Endometrium (tissue), 2 donors: ENCODE data around the gene GAS2.

ENCODE experiments used
- FAIRE-seq: peaks from 2 replicates; lab custom pipeline; 2012; peaks lifted over from hg19 to GRCh38; lab: Jason Lieb, UNC
- donor health status: control.
- donor health status: control.

Gene GAS2

DNA sequence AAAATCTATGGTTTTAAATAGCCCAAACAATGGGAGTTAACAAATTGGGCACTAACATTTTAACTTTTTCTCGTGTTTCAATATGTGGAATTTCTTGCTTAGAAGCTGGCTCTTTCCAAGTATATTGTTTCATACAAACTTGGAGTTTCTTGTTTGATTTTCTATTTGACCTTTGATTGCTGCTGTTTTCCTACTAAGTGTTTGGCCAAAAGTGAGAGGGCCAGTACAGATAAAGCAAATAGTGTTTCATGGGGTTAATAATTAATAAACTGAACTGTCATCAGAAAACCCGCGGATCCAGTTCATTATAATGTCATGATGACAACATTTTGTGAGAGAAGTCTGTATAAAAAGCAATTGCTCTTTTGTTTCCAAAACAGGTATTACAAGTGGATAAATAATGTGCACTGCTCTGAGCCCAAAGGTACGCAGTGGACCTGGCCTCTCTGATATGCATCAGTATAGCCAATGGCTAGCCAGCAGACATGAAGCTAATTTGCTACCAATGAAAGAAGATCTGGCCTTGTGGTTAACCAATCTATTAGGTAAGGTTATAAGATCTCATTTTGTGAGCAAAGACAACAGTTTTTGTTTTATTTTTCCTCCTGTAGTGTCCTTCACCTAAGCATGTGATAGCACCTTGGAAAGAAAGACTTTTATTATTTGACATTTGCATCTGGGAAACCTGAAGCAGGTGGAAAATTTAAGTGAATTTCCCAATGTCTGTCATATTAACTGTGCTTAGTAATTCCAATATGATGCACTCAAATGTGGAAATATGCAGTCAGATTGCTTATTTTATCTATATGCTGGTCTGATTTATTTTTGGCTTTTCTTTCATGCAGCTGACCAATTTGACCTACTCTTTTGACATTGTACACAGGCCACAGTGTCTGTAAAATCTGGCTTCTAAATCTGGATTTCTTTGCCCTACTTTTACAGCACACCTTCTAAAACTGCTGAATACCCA is 8.3 kb downstream of the GAS2 start:
- FAIRE-seq = no peak

DNA sequence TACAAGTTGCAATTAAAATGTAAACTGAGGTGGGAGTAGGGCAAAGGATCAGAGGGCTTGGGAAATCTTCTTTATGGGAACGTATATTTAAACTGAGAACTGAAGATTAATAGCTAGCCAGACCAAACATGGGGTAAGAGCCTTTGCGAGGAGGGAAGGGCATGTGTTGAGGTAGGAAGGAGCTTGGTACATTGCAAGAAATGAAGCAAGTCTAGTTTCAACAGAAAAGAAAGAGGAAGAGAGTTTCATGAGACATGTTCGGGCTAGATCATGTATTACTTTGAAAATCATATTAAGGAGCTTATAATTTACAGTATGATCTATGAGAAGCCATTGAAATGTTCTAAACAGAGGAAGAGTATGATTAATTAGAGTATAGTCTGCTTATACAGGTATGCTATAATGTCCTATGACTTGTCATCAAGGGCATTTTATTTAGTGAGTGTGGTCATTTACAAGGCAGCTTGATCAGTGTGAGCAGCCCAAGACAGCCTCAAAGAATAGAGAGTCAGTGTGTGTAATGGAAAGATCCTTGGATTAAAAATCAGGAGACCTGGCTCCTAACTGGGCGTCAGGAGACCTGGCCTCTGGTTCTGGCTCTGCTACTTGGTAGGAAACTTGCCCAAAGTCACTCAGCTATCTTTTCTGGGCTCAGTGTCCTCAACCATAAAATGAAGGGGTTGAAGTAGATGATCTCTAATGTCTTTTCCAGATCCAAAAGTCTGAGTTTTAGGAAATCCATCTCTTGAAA is 10.9 kb downstream of the GAS2 start:
- no peak for FAIRE-seq

GRCh38 chr11:22680628-22681027 is 14.2 kb downstream of the GAS2 start:
- FAIRE-seq = no peak

DNA sequence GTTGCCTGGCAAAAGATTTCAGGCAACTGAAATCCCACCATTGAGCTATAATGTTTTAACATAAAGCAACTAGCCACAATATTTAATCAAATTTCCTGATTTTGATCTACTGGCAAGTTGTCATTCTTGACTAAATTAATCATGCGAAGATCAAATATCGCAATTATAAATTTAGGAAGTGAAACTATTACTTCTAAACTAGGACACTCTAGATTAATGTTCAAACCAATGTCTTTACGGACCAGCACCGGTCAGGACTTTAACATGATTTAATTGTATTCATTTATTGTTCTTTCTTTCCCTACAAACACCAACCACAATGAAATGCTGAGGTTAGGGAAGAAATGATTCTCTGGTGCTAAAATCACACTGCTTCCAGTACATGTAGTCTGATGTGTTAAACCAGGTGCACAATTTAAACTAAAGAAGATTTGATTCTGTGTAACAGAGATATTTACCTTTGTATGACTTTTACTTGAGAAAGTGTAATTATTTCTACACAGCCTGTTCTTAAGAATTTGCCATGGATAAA is 14.9 kb downstream of the GAS2 start:
- no peak for FAIRE-seq

DNA sequence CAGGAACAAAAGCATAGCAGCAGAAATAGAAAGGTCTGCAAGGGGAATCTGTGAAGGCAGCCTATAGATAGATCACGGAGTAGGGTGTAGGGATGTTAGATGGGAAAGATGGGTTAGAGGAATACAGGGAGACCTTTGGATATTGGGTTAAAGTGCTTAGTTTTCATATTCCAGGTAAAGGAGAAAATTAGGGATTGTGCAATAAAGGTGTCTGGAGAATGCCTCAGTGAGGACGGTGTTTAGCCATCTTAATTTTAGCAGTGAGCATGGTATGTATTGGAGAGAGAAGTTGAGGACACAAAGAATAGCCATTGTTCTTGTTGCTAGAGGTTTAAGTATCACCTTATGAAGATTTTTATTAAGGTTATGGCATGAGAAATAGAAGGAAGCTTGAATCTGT is 17.7 kb downstream of the GAS2 start:
- FAIRE-seq = no peak

- FAIRE-seq = no peak
These were observed 18.7 kb downstream of the GAS2 start for GRCh38 chr11:22685111-22685510.

- no peak for FAIRE-seq
These were observed 22.5 kb downstream of the GAS2 start for GRCh38 chr11:22688914-22689313.

GRCh38 chr11:22690257-22690656 is 23.8 kb downstream of the GAS2 start:
- no peak for FAIRE-seq

- FAIRE-seq = no peak
These were observed 24.5 kb downstream of the GAS2 start for GRCh38 chr11:22690871-22691270.

- FAIRE-seq = no peak
These were observed 33.0 kb downstream of the GAS2 start for GRCh38 chr11:22699388-22699787.

DNA sequence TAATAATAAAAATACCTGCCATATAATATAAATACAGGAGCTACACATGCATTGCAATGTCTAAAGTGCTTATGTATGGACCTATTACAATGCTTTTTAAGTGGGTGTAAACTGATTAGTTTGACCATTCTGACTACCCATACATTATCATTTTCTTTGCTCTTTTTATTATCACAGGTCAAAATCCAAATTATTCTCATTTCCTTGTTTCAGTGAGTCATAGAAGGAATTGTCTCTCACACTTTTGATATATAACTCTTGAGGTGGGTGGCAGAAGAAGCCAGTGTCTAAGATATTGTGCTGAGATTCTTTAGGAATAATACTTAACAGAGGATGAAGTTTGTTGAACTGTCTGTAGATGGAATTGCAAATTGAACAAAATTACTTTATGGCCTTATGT is 35.6 kb downstream of the GAS2 start:
- no peak for FAIRE-seq

DNA sequence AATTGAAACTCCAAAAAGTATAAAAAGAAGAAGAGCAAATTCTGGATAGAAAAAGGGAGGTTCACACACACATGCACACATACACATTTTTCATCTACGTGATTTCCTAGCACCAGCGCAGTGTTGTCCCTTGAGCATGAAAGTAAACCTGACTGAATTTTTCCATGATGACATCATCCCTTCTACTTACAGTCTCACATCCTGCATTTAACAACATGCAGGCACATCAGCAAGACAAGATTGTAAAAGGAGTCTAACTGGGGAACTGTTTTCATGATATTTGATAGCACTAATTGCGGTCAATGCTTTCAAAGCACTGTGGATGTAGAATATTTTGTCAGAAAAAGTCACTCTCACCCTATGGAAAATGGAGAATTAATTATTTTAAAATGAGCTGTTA is 36.6 kb downstream of the GAS2 start:
- no peak for FAIRE-seq

GRCh38 chr11:22703591-22703990 is 37.2 kb downstream of the GAS2 start:
- FAIRE-seq = no peak

GRCh38 chr11:22707119-22707899 is 40.9 kb downstream of the GAS2 start:
- no peak for FAIRE-seq

DNA sequence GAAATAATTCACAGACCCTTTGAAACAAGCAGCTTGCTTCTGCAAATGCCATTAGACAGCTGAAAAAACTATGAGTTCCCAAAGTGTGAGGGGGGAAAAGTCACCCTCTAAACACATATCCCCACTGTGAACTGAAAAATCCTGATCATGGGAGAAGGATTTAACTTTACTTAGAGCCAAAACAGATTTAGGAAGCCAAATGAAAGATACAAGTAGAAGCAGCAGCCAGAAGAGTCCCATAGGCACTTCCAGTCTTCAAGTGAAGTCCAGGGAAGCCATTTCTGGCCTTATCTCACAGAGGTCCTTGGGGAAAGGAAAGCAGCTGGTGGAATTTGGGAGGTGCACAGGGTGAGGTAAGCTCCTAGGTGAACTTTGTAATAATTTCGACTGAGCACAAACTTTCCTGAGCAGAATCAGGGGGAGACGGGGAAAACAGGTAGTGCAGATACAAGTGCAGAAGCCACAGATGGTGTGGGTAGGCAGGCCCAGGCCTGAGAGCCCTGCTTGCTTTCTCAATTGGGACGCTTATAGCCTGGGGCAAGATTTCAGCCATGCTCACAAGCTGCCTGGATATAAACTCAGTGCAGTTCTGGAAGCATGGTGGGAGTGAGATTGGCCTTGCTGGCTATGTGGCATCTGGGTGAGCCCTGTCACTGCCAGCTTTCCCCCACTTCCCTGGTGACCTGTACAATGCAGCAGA is 44.8 kb downstream of the GAS2 start:
- FAIRE-seq = no peak

- no peak for FAIRE-seq
These were observed 45.5 kb downstream of the GAS2 start for GRCh38 chr11:22711880-22712279.

- FAIRE-seq = no peak
These were observed 46.9 kb downstream of the GAS2 start for GRCh38 chr11:22713336-22713735.

GRCh38 chr11:22715971-22716370 is 49.6 kb downstream of the GAS2 start:
- no peak for FAIRE-seq

GRCh38 chr11:22720457-22720856 is 54.0 kb downstream of the GAS2 start:
- no peak for FAIRE-seq

GRCh38 chr11:22723274-22723673 is 56.9 kb downstream of the GAS2 start:
- no peak for FAIRE-seq

GRCh38 chr11:22725079-22725478 is 58.7 kb downstream of the GAS2 start:
- no peak for FAIRE-seq
